Measurements from ENCODE around the gene ZNF777.

ZNF777 gene

DNA sequence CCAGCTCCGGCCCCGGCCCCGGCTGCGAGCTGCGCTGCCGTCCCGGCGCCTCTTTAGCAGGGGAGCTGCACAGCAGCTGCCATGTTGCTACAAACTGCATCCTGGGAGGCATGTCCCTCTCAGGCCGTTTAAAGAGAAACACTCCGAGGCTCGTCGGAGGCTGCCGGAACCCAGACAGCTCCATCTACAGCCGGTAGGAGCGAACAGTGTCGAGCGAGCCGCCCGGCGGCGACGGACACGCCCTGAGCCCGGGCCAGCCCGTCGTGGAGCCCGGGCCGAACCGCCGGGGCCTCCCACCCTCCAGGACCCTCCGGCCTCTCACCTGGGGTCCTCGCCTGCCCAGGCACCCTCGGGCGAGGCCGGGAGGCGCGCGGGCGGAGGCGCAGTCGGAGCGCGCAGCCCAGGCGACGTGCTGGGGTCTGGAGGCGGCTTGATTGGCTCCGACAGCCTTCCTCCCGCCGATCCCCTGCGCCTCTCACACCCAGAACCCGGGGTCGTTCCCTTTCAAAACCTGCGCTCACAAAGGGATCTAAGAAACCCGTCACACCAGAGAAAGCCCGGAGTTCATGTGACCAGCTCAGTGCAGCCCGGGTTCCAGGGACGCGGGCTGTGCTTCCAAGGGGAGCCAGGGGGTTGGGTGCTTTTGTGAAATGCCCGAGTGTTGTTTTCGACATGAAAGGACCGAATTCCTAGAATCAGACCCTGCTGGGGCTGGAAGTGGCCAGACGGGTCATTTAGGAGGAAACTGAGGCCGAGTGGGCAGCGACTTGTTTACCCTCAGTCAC lies at the start of gene ZNF777:
ZNF777 (minus strand) TSS at position 570 of the 785 bp plus-strand sequence. CDS start 5,040 bp downstream, outside the sequence.
- TF ChIP-seq, protein P1, sequence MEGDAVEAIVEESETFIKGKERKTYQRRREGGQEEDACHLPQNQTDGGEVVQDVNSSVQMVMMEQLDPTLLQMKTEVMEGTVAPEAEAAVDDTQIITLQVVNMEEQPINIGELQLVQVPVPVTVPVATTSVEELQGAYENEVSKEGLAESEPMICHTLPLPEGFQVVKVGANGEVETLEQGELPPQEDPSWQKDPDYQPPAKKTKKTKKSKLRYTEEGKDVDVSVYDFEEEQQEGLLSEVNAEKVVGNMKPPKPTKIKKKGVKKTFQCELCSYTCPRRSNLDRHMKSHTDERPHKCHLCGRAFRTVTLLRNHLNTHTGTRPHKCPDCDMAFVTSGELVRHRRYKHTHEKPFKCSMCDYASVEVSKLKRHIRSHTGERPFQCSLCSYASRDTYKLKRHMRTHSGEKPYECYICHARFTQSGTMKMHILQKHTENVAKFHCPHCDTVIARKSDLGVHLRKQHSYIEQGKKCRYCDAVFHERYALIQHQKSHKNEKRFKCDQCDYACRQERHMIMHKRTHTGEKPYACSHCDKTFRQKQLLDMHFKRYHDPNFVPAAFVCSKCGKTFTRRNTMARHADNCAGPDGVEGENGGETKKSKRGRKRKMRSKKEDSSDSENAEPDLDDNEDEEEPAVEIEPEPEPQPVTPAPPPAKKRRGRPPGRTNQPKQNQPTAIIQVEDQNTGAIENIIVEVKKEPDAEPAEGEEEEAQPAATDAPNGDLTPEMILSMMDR (IDR thresholded peaks at IDR 0.05; ENCODE audit: control insufficient read depth, extremely low read depth, insufficient read depth), result peak; percentile 79
- peak; percentile 67 for DNase-seq (ENCODE audit: low read depth)
- H3K4me3 ChIP-seq (ENCODE audit: low read depth, low read length), result peak within 1 kb of the TSS; percentile 58

GRCh38 chr7:149510248-149510647 lies 49.4 kb upstream of the ZNF777 start:
- DNase-seq (ENCODE audit: low read depth), result no peak
- H3K4me3 ChIP-seq (ENCODE audit: low read depth, low read length), result no peak overlapping the region
- TF ChIP-seq, protein P1 (IDR thresholded peaks at IDR 0.05; ENCODE audit: control insufficient read depth, extremely low read depth, insufficient read depth), result no peak

- no peak overlapping the region for H3K4me3 ChIP-seq (ENCODE audit: low read depth, low read length)
- no peak for DNase-seq (ENCODE audit: low read depth)
- TF ChIP-seq, protein P1 (IDR thresholded peaks at IDR 0.05; ENCODE audit: control insufficient read depth, extremely low read depth, insufficient read depth), result no peak
Observed at GRCh38 chr7:149509774-149510173, 48.9 kb upstream of the ZNF777 start.

- no peak overlapping the region for H3K4me3 ChIP-seq (ENCODE audit: low read depth, low read length)
- TF ChIP-seq, protein P1 (IDR thresholded peaks at IDR 0.05; ENCODE audit: control insufficient read depth, extremely low read depth, insufficient read depth), result no peak
- DNase-seq (ENCODE audit: low read depth), result no peak
Observed at GRCh38 chr7:149505551-149505950, 44.7 kb upstream of the ZNF777 start.

DNA sequence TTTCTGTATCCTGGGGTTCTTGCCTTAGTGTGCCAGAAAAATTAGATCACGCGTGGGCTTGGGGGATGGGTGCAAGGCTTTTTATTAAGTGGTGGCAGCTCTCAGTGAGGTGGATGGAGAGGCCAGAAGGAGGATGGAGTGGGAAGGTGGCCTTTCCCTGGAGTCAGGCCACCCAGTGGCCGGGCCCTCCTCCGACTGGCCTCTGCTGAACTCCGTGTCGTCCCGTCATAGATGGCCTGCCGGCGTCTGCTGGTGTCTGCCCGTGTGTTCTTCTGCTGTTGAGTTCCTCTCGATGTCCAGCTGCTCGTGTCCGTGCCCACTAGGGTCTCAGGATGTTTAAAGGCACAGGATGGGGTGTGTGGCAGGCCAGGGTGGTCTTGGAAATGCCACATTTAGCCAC lies 40.8 kb upstream of the ZNF777 start:
- no peak overlapping the region for H3K4me3 ChIP-seq (ENCODE audit: low read depth, low read length)
- TF ChIP-seq, protein P1 (IDR thresholded peaks at IDR 0.05; ENCODE audit: control insufficient read depth, extremely low read depth, insufficient read depth), result no peak
- DNase-seq (ENCODE audit: low read depth), result no peak

GRCh38 chr7:149500910-149501309 lies 40.0 kb upstream of the ZNF777 start:
- no peak overlapping the region for H3K4me3 ChIP-seq (ENCODE audit: low read depth, low read length)
- TF ChIP-seq, protein P1 (IDR thresholded peaks at IDR 0.05; ENCODE audit: control insufficient read depth, extremely low read depth, insufficient read depth), result no peak
- DNase-seq (ENCODE audit: low read depth), result no peak

DNA sequence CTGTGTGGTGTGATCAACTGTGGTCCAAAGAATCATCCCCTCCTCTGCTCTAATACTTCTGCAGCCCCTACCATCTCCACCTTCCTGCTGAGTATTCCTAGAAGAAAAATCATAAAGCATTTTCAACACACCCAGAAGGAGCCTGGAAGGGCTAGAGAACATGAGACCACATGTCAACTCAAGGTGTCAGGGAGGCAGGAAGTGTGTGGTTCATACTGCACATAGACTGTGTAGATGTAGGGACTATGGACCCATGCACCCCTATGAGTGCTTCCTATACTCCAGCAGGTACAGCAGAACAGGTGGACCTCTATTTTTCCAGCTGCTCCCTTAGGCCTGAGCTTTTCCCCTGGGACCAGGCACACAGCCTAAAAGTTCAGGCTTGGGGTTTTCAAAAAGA lies 39.3 kb upstream of the ZNF777 start:
- H3K4me3 ChIP-seq (ENCODE audit: low read depth, low read length), result no peak overlapping the region
- TF ChIP-seq, protein P1 (IDR thresholded peaks at IDR 0.05; ENCODE audit: control insufficient read depth, extremely low read depth, insufficient read depth), result no peak
- no peak for DNase-seq (ENCODE audit: low read depth)

Data from LNCaP clone FGC (cell line).